ENCODE measurements around the gene PERM1.
"Not testable (repeated sequence)": the region's sequence is repeated elsewhere in the genome, so short reads cannot be mapped to it uniquely, and the experiment has no call there.

Gene PERM1

GRCh38 chr1:997993-998744 is 16.3 kb upstream of the PERM1 start:
- no peak for DNase-seq (ENCODE audit: low read depth, low spot score)

- no peak for DNase-seq (ENCODE audit: low read depth, low spot score)
Observed at GRCh38 chr1:997713-997992, 15.8 kb upstream of the PERM1 start.

DNA sequence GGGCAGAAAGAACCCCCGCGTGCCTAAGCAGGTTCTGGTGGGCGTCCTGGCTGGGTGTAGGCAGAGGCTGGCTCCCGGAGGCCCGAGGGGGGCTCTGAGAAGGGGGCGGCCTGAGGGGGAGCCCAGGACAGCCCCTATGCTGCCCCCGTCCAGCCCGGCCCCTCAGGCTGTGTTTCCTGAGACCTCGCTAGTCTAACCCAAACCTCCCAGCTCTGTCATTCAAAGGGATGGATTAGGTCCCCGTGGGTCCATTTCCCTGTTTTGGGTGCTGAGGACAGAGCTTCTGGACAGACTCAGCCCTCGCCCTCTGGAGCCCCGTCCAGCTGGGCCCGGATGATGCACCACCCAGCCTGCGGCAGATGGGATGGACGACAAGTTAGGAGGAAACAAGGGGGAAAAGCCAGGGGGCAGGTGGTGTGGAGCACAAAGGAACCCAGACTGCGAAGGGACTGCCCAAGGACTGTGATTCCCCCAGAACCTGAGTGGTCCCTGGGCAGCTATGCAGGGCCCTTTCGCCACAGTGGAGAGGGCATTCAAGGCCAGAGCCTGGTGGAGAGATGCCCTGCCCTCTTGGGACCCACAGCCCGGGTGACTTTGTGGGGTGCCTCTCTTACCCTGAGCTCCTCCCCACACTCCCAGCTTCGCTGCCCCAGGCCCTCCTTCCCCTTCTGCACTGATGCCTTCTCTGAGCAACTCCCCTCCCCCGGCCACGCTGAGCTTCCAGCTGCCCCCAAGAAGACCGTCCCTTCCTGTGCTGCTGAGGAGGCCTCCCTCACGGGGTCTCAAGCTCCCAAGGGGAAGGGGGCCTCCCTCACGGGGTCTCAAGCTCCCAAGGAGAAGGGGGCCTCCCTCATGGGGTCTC is 15.2 kb upstream of the PERM1 start:
- no peak for DNase-seq (ENCODE audit: low read depth, low spot score)

DNA sequence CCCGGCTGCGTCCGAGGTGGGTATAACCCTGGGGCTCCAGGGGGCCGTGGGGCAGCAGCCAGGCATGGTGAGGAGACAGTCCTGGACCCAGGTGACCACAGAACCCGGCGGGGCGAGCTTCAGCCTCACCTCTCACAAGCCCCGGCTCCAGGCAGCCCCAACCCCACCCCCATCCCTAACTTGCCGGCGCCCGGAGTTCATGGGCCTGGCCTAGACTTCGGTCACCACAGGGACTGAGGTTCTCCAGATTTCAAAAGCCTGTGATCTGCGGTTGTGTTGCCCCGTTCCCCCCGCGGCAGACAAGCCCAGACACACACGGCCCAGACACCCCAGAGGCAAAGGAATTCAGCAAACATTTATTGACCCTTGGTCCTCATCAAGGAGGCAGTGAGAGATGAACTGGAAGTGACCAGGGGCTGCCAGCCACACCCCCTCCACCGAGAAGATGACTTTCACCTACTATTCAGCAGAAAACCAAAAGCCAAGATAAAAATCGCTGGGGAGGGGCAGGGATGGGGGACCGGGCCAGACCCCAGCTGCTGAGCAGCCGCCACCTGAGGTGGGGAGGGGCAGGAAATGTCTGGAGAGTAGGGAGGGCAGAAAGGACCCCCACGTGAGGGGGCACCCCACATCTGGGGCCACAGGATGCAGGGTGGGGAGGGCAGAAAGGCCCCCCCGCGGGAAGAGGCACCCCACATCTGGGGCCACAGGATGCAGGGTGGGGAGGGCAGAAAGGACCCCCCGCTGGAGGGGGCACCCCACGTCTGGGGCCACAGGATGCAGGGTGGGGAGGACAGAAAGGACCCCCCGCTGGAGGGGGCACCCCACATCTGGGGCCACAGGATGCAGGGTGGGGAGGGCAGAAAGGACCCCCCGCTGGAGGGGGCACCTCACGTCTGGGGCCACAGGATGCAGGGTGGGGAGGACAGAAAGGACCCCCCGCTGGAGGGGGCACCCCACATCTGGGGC is 14.1 kb upstream of the PERM1 start:
- no peak for DNase-seq (ENCODE audit: low read depth, low spot score)

DNA sequence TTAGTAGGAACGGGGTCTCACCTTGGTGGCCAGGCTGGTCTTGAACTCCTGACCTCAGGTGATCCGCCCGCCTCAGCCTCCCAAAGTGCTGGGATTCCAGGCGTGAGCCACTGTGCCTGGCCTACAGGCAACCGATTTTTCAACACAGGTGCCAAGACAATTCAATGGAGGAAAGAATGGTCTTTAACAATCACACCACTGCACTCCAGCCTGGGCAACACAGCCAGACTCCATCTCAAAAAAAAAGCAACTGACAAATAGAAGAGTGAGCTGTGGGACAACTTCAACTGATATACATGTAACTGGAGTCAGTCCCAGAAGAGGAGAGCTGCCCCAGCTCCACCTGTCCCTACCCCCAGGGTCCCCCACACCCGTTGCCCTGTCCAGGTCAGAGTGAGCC is 12.7 kb upstream of the PERM1 start:
- DNase-seq (ENCODE audit: low read depth, low spot score): not testable (repeated sequence)

- no peak for DNase-seq (ENCODE audit: low read depth, low spot score)
Observed at GRCh38 chr1:993379-993995, 11.6 kb upstream of the PERM1 start.

DNA sequence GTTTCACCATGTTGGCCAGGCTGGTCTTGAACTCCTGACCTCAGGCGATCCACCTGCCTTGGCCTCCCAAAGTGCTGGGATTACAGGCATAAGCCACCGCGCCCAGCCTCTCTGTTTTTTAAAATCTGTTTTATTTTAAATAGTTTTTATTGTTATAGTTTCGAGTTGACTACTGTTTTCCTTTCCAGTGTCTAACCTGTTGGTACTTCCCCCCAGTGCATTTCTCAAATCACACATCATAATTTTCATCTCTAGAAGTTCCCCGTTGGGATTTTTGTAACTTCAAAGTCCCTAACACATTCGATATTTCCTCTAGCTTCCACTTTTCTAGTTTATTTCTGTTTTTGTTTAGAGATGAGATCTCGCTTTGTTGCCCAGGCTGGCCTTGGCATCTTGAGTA is 10.5 kb upstream of the PERM1 start:
- no peak for DNase-seq (ENCODE audit: low read depth, low spot score)

DNA sequence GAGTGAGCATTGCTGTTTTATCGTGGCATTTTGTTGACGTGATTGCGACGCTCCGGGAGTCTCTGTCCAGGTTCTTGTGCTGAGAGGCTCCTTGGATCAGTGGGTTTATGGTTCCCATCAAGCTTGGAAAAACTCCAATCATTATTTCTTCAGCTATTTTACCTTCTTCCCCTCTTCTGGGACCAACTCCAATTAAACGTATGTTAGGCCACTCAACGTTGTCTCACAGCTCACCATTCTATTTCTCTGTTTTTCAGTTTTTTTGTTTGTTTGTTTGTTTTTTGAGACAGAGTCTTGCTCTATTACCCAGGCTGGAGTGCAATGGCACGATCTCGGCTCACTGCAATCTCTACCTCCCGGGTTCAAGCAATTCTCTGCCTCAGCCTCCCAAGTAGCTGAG is 10.0 kb upstream of the PERM1 start:
- DNase-seq (ENCODE audit: low read depth, low spot score): no peak

GRCh38 chr1:991275-991674 is 9.4 kb upstream of the PERM1 start:
- DNase-seq (ENCODE audit: low read depth, low spot score): not testable (repeated sequence)

GRCh38 chr1:988061-988460 is 6.2 kb upstream of the PERM1 start:
- not testable (repeated sequence) for DNase-seq (ENCODE audit: low read depth, low spot score)

DNA sequence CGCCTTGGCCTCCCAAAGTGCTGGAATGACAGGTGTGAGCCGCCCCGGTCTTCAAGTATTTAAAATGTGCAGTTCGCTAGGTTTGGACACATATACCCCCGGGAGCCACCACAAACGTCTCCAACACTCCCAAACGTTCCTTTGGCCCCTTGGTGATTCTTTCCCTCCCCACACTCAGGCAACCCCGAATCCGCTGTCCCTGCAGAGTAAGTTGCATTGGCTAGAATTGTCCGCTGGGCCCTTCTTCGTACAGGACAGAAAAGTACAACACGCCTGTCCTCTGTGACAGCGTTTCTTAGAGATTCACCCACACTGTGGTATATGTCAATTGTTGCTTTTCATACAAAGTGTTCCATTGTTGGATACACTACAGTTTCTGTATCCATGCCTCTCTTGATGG is 3.2 kb upstream of the PERM1 start:
- no peak for DNase-seq (ENCODE audit: low read depth, low spot score)

GRCh38 chr1:984476-984814 is 2.6 kb upstream of the PERM1 start:
- DNase-seq (ENCODE audit: low read depth, low spot score): no peak

DNA sequence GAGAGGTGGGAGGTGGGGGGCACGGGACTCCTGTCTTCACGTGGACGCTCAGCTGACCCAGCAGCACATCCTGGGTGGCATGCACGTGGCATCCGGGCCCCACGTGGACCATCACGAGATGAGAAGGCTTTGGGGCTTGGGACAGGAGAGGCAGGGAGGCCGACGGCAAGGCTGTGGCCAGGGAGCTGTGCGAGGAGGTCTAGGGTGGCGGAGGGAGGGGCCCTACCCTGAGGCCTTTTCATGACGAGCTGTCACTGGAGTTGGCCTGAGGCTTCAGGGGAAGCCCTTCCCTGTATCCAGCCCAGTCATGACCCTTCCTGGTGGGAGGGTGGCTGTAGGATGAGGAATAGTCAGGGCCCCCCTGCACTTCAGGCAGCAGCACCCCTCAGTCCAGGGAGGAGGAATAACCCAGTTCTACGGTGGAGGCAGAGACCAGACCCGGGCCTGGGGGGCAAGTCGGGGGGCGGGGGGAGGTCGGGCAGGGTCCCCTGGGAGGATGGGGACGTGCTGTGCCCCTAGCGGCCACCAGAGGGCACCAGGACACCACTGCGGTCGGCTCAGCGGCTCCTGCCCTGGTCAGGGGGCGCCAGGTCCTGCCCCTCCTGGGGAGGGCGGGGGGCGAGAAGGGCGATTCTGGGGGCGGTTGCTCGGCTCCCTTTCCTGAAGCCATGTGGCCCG is 2.0 kb upstream of the PERM1 start:
- no peak for DNase-seq (ENCODE audit: low read depth, low spot score)

DNA sequence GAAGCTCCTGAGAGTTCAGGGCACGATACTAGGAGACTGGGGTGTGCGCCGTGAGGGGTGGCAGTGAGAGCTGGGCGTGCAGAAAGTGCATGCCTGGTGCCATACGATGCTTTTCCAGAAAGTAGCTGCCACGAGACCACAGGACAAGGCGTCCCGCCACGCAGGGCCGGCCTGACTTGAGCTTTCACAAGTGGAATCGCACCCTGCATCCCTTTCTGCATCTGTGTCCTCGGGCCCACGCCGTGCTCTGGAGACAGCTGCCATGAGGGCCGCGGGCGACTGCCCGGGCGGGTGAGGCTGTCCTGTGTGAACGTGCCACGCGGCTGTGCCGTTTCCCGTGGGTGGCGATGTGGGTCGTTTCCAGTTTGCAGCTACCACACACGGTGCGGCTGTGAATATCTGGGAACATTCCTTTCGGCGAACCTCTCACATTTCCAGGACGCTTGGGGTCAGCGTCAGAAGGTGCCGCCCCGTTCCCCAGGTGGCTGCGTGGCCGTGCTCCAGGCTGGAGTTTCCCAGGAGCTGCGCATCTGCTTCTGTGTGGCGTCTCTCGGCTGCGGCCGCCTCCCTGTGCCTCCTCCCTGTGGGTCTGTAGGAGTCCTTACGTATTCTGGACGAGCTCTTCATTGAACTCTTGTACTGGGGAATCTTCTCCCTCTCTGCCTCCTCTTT is 1.0 kb upstream of the PERM1 start:
- no peak for DNase-seq (ENCODE audit: low read depth, low spot score)

DNA sequence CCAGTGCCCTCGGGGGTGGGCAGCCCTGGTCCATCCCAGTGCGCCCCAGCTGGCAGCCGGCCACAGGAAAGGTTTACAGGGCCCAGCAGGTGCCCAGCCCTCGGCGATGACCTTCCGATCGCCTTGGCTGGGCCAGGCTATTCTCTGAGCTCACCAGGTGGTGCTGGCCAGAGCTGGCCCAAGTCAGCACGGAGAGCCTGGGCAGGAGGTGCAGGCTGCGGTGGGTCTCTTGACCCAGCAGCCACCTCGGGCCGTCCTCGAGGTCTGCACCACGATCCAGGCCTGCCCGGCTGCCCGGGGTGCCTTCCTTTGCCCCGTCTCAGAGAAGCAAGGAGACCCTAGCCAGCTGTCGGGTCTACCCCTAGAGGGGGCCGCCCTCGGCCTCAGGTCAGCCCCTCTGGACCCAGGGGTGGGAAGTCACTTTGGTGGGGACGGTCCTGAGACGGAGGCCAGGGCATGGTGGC is 370 bp downstream of the PERM1 start:
- DNase-seq (ENCODE audit: low read depth, low spot score): no peak

GRCh38 chr1:980602-981395 is 1.1 kb downstream of the PERM1 start:
- no peak for DNase-seq (ENCODE audit: low read depth, low spot score)

DNA sequence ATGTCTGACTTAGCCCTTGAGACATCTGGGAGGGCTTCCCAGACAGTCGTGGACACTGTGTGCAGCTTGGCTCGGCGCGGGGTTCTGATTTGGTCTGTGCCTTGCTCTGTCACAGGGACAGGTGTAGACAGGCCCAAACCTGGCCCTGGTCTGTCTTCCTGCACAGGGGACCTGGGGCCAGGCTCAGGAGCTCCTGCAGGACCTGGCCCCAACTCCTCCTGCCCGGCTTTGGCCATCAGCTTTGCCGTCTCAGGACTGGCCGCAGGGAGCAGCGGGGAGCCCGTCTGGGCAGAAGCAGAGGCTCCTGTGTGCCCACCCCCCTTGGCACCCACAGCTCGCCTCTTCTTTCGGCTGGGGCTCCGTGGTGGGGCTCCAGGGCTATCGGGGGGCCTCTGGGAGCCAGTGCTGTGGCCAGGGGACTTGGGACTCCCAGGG is 1.7 kb downstream of the PERM1 start:
- no peak for DNase-seq (ENCODE audit: low read depth, low spot score)

DNA sequence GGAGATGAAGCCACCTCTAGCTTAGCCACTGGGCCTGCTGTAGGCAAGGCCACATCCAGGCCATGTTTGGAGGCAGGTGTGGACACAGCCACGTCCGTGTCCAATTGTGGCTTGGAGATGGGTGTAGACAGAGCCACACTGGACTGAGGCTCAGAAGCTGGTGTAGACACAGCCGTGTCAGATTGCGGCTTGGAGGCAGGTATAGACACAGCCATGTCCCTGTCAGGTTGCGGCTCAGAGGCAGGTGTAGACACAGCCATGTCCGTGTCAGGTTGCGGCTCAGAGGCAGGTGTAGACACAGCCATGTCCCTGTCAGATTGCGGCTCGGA is 2.2 kb downstream of the PERM1 start:
- no peak for DNase-seq (ENCODE audit: low read depth, low spot score)

GRCh38 chr1:978835-979743 is 2.8 kb downstream of the PERM1 start:
- DNase-seq (ENCODE audit: low read depth, low spot score): no peak
